Thyroid gland (tissue), 4 donors: ENCODE measurements around the gene EFNA2. TPM values are rescaled to one million over a fixed set of nuclear protein-coding genes. Genes with fewer than 3 reads are reported as not detected.
"Not testable (repeated sequence)": the region's sequence is repeated elsewhere in the genome, so short reads cannot be mapped to it uniquely, and the experiment has no call there.

Experiments
- DNase-seq, 2 donors: peaks; one replicate each; pipeline ENCODE4 v3.0.0-alpha.2; 2019
- H3K27ac ChIP-seq, 3 donors: fragments of 200-600 bp; sonication (generic); 1 replicate in 2 of 3; 2 replicates in 1 of 3; pipeline ENCODE4 v1.5.1; 2016 to 2019; ENCODE audit warnings: mild to moderate bottlenecking in 1 of 3, moderate library complexity in 1 of 3
- H3K27me3 ChIP-seq: fragments of 200-600 bp; sonication (generic); one replicate; pipeline ENCODE4 v1.5.1; 2019
- H3K36me3 ChIP-seq, 2 donors: fragments of 200-600 bp; sonication (generic); one replicate each; pipeline ENCODE4 v1.5.1; 2016 to 2019
- H3K4me1 ChIP-seq, 2 donors: fragments of 200-600 bp; sonication (generic); one replicate each; pipeline ENCODE4 v1.5.1; 2017 to 2019
- H3K4me3 ChIP-seq, 3 donors: fragments of 200-600 bp; sonication (generic); replicated peaks in 1 of 3; 1 replicate in 2 of 3; 2 replicates in 1 of 3; pipeline ENCODE4 v1.5.1; 2016; ENCODE audit warnings: mild to moderate bottlenecking in 1 of 3
- H3K9me3 ChIP-seq: fragments of 200-600 bp; sonication (generic); one replicate; pipeline ENCODE4 v1.5.1; 2017
- POLR2A ChIP-seq, 2 donors: fragments of 450-650 bp; IDR thresholded peaks; one replicate each; pipeline ENCODE4 v1.6.1; 2017; ENCODE audit warnings: antibody characterized with exemption in 2 of 2, mild to moderate bottlenecking in 2 of 2, moderate library complexity in 1 of 2
- WGBS, 2 donors: methylation state at CpG; one replicate each; pipeline ENCODE4 v1.1.5; 2017; 5-methylcytosine and 5-hydroxymethylcytosine counted together
- intact Hi-C: fragments of 100-400 bp; cut with DNase I; formaldehyde crosslinking; loops from one replicate; pipeline ENCODE4 v1.15.1; 2023
- total RNA-seq, 4 donors: library from RNA; depleted of rRNA; stranded (reverse); fragments of >200 nt; gene quantifications; one replicate each; pipeline ENCODE4 v1.2.3, GENCODE V29; 2016
- TF ChIP-seq, protein P1 (sequence below), 6 experiments: fragments of 200-600 bp in 3 of 6; fragments of 450-650 bp in 3 of 6; sonication (generic) in 3 of 6; IDR thresholded peaks; one replicate each; pipeline ENCODE4 v1.5.1; 2016 to 2019; ENCODE audit warnings: antibody characterized with exemption in 6 of 6, mild to moderate bottlenecking in 2 of 6, inconsistent platforms in 1 of 6, moderate library complexity in 1 of 6

Gene EFNA2
- total RNA-seq, 4 donors from 2014 or later = not detected

DNA sequence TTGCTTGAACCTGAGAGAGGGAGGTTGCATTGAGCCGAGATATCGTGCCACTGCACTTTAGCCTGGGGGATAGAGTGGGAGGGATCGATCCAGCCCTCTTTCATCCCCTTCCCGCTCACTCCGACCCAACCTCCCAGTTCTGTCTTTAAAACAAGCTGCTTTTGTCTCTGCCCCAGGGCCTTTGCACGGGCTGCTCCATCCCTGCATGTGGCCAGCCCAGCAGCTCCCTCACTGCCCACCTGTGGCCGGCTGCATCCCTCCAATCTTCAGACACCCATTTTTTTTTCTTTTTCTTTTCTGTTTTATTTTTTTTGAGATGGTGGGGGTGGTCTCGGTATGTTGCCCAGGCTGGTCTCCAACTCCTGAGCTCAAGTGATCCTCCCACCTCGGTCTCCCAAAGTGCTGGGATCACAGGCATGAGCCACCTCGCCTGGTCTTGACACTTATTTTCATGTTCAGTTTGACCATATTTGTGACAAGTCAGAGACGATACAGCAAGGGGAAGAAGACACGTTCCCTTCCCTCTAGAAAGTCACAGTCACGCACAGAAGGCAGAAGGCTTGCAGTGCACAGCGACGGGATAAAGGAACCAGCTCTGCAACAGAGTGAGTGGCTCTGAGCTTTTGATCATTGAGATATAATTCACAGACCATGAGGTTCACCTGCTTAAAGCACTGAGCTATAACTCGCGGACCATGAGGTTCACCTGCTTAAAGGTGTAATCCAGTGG lies 31.8 kb downstream of the EFNA2 start:
- no peak for TF ChIP-seq POLR2A (IDR thresholded peaks at IDR 0.05)
- TF ChIP-seq, protein P1, sequence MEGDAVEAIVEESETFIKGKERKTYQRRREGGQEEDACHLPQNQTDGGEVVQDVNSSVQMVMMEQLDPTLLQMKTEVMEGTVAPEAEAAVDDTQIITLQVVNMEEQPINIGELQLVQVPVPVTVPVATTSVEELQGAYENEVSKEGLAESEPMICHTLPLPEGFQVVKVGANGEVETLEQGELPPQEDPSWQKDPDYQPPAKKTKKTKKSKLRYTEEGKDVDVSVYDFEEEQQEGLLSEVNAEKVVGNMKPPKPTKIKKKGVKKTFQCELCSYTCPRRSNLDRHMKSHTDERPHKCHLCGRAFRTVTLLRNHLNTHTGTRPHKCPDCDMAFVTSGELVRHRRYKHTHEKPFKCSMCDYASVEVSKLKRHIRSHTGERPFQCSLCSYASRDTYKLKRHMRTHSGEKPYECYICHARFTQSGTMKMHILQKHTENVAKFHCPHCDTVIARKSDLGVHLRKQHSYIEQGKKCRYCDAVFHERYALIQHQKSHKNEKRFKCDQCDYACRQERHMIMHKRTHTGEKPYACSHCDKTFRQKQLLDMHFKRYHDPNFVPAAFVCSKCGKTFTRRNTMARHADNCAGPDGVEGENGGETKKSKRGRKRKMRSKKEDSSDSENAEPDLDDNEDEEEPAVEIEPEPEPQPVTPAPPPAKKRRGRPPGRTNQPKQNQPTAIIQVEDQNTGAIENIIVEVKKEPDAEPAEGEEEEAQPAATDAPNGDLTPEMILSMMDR (IDR thresholded peaks at IDR 0.05) = no peak
- no peak for DNase-seq
- Histone ChIP-seq H3K27ac (no peak overlapping the region), H3K9me3 (no peaks in the 10 kb centered on the region), H3K27me3 (peaks cover 20% of the 10 kb centered on the region), H3K4me1 (peaks cover 0 to 21% of the 10 kb centered on the region in 2 donors), H3K36me3 (no peaks in the 10 kb centered on the region), H3K4me3 (no peak overlapping the region)
- 63 to 75% methylated on average over 17 of the region's 17 CpGs for WGBS, 2 donors
- intact Hi-C loops = no loop called here

DNA sequence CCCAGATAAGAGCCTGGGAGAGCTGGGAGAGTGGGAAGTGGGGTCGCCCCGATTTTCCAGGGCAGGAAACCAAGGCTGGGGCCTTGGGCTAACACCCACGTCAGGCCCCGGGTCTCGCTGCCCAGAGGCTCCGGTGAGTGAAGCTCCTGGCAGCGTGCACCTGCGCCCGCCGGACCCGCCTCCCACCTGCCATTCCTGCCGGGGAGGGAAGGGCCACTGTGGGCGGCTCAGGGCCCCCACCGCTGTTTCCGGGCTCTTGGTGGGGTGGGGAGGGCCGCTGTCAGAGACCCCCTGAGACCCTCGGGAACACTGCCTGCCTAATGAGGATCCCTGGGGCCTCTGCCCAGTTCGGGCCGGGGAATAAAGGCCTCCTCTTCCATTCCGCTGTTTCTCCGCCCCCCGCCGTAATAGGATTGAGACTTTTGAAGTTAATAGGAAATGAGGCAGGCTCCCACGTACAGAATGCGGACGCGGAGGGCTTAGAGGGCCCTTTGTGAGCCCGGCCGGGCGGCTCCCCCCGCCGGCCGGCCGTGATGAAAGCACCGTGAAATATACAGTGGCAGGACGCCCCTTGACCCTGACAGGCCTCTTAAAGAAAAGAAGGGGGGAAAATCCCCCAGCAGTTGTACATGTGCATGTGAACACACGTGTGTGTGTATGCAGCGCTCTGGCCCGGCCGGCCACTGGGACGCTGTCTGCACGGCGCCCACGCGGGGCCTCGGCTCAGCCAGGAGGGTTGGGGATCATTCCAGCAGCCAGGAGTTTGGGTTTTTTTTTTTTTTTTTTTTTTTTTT lies 33.2 kb downstream of the EFNA2 start:
- TF ChIP-seq, protein P1 (IDR thresholded peaks at IDR 0.05) = no peak
- no peak for TF ChIP-seq POLR2A (IDR thresholded peaks at IDR 0.05)
- intact Hi-C loops = no loop called here
- Histone ChIP-seq H3K27ac (no peak overlapping the region), H3K36me3 (no peaks in the 10 kb centered on the region), H3K4me1 (peaks cover 0 to 8% of the 10 kb centered on the region in 2 donors), H3K9me3 (no peaks in the 10 kb centered on the region), H3K4me3 (no peak overlapping the region), H3K27me3 (peaks cover 20% of the 10 kb centered on the region)
- no peak for DNase-seq
- 57 to 61% methylated on average over 35 to 42 of the region's 46 CpGs for WGBS, 2 donors

DNA sequence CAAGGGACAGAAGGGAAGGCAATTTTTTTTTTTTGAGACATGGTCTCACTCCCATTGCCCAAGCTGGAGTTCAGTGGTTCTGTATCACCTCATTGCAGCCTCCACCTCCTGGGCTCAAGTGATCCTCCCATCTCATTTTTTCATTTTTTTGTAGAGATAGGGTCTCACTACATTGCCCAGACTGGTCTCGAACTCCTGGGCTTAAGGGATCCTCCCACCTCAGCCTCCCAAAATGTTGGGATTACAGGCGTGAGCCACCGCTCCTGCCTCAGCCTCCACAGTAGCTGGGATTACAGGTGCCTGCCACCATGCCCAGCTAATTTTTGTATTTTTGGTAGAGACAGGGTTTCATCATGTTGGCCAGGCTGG lies 34.6 kb downstream of the EFNA2 start:
- H3K4me3 ChIP-seq, H3K36me3 ChIP-seq, DNase-seq, H3K27ac ChIP-seq, intact Hi-C loops, H3K9me3 ChIP-seq: not testable (repeated sequence)
- peaks cover 11% of the 10 kb centered on the region for H3K27me3 ChIP-seq
- peaks cover 8 to 18% of the 10 kb centered on the region in 2 donors for H3K4me1 ChIP-seq
- 93 to 98% methylated on average over 3 of the region's 3 CpGs for WGBS, 2 donors

DNA sequence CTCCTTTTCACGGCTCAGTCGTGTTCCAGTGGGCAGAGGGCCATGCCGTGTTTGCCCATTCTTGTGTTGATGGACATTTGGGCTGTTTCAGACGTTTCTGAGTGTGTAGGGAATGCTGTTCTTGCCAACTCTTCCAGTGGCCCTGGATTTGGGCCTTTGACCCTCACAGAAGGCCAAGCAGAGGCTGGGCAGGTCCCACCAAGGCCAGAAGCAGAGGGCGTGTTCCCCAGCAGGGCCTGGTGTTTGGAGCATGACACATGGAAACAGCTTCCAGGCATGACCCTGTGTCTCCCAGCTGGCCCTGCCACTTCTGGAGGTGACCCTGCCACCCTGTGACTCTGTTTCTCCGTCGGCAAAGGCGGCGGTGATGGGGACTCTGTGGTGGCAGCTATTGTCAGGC lies 35.9 kb downstream of the EFNA2 start:
- no peaks in the 10 kb centered on the region for H3K36me3 ChIP-seq
- no peak overlapping the region for H3K27ac ChIP-seq
- no peaks in the 10 kb centered on the region for H3K9me3 ChIP-seq
- no peak overlapping the region for H3K4me3 ChIP-seq
- 78 to 88% methylated on average over 4 to 9 of the region's 9 CpGs for WGBS, 2 donors
- TF ChIP-seq, protein P1 (IDR thresholded peaks at IDR 0.05) = no peak
- TF ChIP-seq POLR2A (IDR thresholded peaks at IDR 0.05) = no peak
- peaks cover 11% of the 10 kb centered on the region in 2 donors for H3K4me1 ChIP-seq
- intact Hi-C loops = no loop called here
- H3K27me3 ChIP-seq = peaks cover under 1% of the 10 kb centered on the region
- DNase-seq = no peak

DNA sequence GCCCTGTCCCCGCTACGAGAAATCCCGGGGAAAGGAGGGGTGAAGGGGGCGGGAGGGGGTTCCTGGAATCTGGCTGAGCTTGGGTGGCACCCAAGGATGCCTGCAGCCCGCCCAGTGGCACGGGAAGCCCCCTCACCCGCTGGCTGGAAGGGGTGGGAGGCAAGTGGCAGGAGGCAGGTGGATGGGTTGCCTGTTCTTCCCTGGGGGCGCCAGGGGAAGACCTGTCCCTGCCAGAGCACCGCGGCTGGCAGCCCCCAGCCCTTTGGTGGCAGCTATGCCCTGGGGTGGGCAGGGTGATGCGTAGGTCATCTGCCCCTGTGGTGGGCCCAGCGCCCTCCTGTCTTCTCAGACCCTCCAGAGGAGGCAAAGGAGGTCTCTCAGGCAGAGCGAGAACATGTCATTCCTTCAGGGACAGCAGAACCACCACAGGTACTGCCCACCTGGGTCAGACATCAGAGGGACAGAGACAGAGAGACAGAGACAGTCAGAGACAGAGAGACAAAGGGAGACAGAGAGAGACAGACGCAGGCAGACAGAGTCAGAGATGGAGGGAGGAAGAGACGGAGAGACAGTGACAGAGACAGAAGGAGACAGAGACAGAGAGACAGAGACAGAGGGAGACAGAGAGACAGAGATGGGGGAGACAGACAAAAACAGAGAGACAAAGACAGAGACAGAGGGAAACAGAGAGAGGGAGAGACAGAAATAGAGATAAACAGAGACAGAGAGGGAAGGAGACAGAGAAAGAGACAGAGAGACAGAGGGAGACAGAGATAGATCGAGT lies 36.7 kb downstream of the EFNA2 start:
- Histone ChIP-seq H3K27ac (no peak overlapping the region), H3K27me3 (no peaks in the 10 kb centered on the region), H3K4me3 (no peak overlapping the region), H3K9me3 (no peaks in the 10 kb centered on the region), H3K36me3 (no peaks in the 10 kb centered on the region), H3K4me1 (peaks cover 11% of the 10 kb centered on the region in 2 donors)
- no peak for DNase-seq
- intact Hi-C loops = no loop called here
- no peak for TF ChIP-seq POLR2A (IDR thresholded peaks at IDR 0.05)
- TF ChIP-seq, protein P1 (IDR thresholded peaks at IDR 0.05) = no peak
- 91 to 96% methylated on average over 14 to 16 of the region's 16 CpGs for WGBS, 2 donors
